GM10266 (cell line): ENCODE measurements around the gene SNX20.

ENCODE experiments used
- DNase-seq: peaks from one replicate; pipeline ENCODE4 v3.0.0; 2012; ENCODE audit errors: extremely low spot score
- CTCF ChIP-seq: IDR thresholded peaks from 2 replicates; pipeline ENCODE4 v1.5.1; 2012; ENCODE audit warnings: mild to moderate bottlenecking, low read depth; ENCODE audit not compliant: control insufficient read depth, insufficient read depth; ENCODE audit errors: missing control alignments

Gene SNX20

GRCh38 chr16:50673496-50674275 lies 7.4 kb downstream of the SNX20 start:
- no peak for DNase-seq
- TF ChIP-seq CTCF, result no peak

- TF ChIP-seq CTCF, result peak; percentile 44
These were observed 9.4 kb downstream of the SNX20 start for GRCh38 chr16:50671644-50672260.

GRCh38 chr16:50670476-50670875 lies 10.6 kb downstream of the SNX20 start:
- no peak for DNase-seq
- TF ChIP-seq CTCF, result no peak

More at GRCh38 chr16:50671644-50672260, 9.4 kb downstream of the SNX20 start:
- peak; percentile 57 for DNase-seq

- no peak for TF ChIP-seq CTCF
- DNase-seq, result no peak
These were observed 11.4 kb downstream of the SNX20 start for GRCh38 chr16:50669741-50670140.

GRCh38 chr16:50668368-50669008 lies 12.6 kb downstream of the SNX20 start:
- no peak for TF ChIP-seq CTCF
- DNase-seq, result no peak

- peak; percentile 51 for TF ChIP-seq CTCF
- DNase-seq, result no peak
These were observed 13.4 kb downstream of the SNX20 start for GRCh38 chr16:50667497-50668367.
